Stimulated activated CD4-positive, alpha-beta T cell treated with anti-CD3 and anti-CD28 coated beads, Interleukin-4, amount 100 ng/mL, for 48 hours (primary cell): ENCODE measurements around the gene TMC2.
"Not testable (repeated sequence)": the region's sequence is repeated elsewhere in the genome, so short reads cannot be mapped to it uniquely, and the experiment has no call there.

ENCODE experiments used
- DNase-seq, 2 donors: peaks; one replicate each; pipeline ENCODE4 v3.0.0-alpha.2; 2020; ENCODE audit warnings: low read depth in 2 of 2

Gene TMC2

GRCh38 chr20:2526218-2526583 lies 10.2 kb upstream of the TMC2 start:
- DNase-seq: not testable (repeated sequence)

- DNase-seq: no peak
Measured at GRCh38 chr20:2527762-2528161, 8.6 kb upstream of the TMC2 start.

GRCh38 chr20:2528671-2529271 lies 7.6 kb upstream of the TMC2 start:
- DNase-seq: no peak

- DNase-seq: no peak
Measured at GRCh38 chr20:2533118-2533517, 3.3 kb upstream of the TMC2 start.

- no peak for DNase-seq
Measured at GRCh38 chr20:2535711-2536559, 438 bp upstream of the TMC2 start.

GRCh38 chr20:2537101-2537500 lies 728 bp downstream of the TMC2 start:
- DNase-seq: no peak

- no peak for DNase-seq
Measured at GRCh38 chr20:2538356-2538755, 2.0 kb downstream of the TMC2 start.

- DNase-seq: no peak
Measured at GRCh38 chr20:2538931-2539720, 2.8 kb downstream of the TMC2 start.

- DNase-seq: no peak
Measured at GRCh38 chr20:2541940-2542339, 5.6 kb downstream of the TMC2 start.

- no peak for DNase-seq
Measured at GRCh38 chr20:2542361-2542760, 6.0 kb downstream of the TMC2 start.

GRCh38 chr20:2544211-2544610 lies 7.8 kb downstream of the TMC2 start:
- DNase-seq: no peak

GRCh38 chr20:2545594-2545993 lies 9.2 kb downstream of the TMC2 start:
- no peak for DNase-seq

GRCh38 chr20:2557873-2558580 lies 21.7 kb downstream of the TMC2 start:
- DNase-seq: no peak

GRCh38 chr20:2558581-2559278 lies 22.4 kb downstream of the TMC2 start:
- DNase-seq: no peak

GRCh38 chr20:2559279-2559626 lies 22.9 kb downstream of the TMC2 start:
- DNase-seq: no peak

GRCh38 chr20:2559651-2560050 lies 23.3 kb downstream of the TMC2 start:
- no peak for DNase-seq

GRCh38 chr20:2563116-2563515 lies 26.7 kb downstream of the TMC2 start:
- no peak for DNase-seq

GRCh38 chr20:2564406-2564805 lies 28.0 kb downstream of the TMC2 start:
- DNase-seq: no peak

- no peak for DNase-seq
Measured at GRCh38 chr20:2575682-2576081, 39.3 kb downstream of the TMC2 start.

GRCh38 chr20:2576317-2576727 lies 39.9 kb downstream of the TMC2 start:
- DNase-seq: no peak

GRCh38 chr20:2578475-2579192 lies 42.3 kb downstream of the TMC2 start:
- DNase-seq: no peak
